Stimulated activated CD4-positive, alpha-beta T cell treated with anti-CD3 and anti-CD28 coated beads, Interleukin-12 subunit alpha, Interleukin-12 subunit beta, amount 100 ng/mL, for 4 hours (primary cell): ENCODE results near the gene FGF6.
"Not testable (repeated sequence)": the region's sequence is repeated elsewhere in the genome, so short reads cannot be mapped to it uniquely, and the experiment has no call there.

Experiments
- DNase-seq: peaks from one replicate; pipeline ENCODE4 v3.0.0-alpha.2; 2020

FGF6 gene

DNA sequence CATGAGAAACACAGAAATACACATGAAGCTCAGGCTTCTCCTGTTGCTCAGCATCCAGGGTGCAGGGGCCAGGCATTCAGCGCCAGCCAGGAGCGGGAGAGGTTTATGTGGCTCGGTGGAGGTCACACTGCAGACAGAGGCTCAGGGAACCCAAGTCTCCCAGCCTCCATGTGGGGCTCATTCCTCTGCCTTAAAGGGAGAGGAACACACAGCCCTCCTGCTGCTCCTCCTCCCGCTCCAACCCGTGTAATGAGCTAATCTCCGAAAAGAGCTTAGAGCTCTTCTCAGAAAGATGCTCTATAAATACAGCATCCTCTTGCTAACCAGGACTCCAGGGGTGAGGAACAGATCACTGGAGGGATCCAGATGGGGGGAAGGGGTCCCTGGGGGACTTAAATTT lies 28.2 kb downstream of the FGF6 start:
- no peak for DNase-seq

DNA sequence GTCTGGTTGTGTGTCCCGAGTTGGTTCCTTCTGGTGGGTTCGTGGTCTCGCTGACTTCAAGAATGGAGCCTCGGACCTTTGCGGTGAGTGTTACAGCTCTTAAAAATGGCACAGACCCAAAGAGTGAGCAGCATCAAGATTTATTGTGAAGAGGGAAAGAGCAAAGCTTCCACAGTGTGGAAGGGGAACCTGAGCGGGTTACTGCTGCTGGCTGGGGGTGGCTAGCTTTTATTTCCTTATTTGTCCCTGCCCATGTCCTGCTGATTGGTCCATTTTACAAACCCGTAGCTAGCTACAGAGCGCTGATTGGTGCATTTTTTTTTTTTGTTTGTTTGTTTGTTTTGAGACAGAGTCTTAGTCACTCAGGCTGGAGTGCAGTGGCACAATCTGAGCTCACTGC lies 29.3 kb downstream of the FGF6 start:
- no peak for DNase-seq

DNA sequence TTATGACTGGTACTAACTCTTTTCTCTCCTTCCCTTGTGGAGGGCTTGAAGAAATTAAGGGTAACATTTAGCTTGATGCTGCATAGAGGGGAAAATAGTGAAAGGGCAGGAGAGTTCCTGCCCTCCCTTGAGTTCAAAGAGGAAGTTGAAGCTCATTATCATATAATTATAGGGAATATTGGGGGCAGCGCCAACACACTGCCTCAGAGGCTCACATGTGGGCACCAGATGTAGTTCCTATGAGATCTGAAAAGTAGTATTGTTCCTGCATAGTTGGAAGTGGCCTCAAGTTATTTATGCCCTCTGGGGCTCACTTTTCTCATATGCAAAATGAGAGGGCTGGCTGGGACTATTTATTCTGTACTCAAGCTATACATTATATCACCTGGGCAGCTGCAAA lies 33.1 kb downstream of the FGF6 start:
- no peak for DNase-seq

DNA sequence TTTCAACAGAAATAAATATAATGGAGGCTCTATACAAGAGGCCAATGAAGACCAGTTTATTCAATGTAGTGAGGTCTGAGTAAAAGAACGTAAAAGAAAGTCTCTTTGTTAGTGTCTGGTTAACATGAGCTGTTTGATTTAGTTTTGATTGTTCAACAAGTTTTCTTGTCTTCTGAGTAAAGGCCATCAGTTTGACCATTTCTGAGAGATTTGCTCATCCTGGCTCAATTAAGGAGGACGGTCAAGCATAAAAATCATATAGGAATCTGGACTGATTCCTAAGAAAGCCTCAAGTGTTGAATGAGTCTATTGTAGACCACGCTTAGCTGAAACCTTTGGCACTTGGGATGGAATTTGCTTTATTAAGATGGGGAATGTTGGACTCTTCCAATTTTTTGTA lies 33.6 kb downstream of the FGF6 start:
- DNase-seq: no peak

DNA sequence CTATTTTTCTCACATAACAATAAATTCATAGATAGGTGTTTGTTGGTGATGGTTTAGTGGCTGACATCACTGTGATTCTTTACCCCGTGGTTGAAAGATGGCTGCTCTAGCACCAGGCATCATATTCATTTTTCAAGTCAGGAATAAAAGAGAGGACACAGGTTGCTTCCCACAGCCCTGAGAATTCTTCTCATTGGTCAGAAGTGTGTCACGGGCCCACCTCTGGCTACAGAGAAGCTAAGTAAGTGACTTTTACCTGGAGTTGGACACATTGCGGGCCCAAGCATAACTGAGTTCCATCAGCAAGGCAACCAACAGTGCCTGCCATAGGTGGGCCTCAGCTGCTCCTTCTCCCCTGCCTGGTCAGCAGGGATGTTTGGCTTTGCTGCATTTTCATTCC lies 38.5 kb downstream of the FGF6 start:
- no peak for DNase-seq

DNA sequence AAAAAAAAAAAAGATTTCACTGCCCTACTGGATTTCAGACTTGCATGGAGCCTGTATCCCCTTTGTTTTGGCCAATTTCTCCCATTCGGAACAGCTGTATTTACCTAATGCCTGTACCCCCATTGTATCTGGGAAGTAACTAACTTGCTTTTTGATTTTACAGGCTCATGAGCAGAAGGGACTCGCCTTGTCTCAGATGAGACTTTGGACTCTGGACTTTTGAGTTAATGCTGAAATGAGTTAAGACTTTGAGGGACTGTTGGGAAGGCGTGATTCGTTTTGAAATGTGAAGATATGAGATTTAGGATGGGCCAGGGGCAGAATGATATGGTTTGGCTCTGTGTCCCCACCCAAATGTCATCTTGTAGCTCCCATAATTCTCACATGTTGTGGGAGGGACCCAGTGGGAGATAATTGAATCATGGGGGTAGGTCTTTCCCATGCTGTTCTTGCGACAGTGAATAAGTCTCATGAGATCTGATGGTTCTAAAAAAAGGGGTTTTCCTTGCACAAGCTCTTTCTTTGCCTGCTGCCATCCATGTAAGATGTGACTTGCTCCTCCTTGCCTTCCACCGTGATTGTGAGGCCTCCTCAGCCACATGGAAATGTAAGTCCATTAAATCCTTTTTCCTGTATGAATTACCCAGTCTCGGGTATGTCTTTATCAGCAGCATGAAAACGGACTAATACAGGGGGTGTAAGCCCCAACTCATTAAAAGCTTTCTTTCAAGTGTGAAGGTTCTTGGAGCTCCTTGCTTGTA lies 40.6 kb downstream of the FGF6 start:
- DNase-seq: not testable (repeated sequence)

DNA sequence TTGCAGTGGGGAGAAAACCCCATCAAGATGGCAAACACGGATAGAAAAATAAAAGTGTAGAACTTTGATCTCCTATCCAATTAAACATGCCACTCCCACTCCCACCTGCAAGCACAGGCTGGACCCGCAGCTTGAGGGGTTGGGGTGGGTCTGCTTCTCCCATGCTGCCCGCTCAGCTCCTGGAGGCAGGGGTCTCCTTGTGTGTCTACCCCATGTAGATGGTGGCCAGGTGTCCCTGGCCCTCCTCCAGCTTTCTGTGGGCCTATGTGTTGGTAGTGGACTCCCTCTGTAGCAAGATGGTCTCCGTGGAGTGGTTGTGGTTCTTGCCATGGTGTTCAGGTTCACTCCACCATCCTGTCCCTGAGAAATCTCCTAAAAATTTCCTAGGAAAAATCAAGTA lies 42.6 kb downstream of the FGF6 start:
- DNase-seq: no peak

DNA sequence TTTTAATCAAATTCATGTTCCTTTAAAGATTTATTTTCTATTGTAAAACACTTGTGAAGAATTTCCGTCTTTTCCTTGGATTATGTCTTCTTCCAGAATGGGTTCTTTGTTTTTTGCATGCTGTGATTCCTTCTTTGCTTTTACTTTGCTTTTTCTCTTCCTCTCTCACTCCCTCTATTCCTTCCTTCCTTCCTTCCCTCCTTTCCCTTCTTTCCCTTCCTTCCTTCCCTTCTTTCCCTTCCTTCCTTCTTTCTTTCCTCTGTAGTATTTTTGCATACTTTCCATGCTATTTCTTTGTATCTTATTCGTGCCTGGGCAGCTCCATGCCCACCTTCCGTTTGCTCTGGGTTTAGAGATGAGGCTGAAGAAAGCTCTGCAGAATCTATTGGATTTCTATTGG lies 44.5 kb downstream of the FGF6 start:
- no peak for DNase-seq

DNA sequence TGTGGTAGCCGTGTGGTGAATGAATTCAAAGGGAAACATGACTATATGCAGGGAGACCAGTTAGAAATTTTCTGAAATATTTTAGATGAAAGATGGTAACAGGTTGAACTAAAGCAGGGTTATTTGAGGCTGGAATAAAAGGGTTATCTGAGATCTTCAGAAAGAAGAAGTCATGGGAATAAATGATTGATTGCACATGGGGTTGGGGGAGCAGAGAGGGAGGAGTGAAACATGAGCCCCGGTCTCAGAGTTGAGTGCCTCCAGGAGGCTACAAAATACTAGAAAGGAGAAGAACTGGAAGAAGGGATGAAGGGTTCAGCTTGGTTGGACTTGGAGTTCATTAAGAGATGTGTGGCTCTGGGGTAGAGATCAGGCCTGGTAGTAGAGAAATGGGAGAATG lies 49.8 kb downstream of the FGF6 start:
- no peak for DNase-seq

DNA sequence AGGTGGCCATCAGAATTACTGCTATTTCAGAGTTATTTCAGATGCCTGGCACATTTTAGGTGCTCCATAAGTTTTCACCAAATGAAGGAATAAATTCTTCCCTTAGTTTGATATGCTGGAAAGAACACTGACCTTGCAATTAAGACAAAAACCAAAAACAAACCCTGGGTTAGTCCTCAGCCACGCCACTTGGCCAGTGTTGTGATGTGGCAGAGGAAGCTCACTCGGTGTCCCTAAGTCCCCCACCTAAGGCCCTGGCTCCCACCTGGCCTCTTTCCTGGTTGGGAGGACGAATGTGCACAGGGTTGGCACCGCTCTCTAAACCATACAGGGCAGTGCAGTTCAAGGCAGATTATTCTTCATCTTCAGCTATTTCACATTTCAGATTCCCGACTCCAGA lies 52.4 kb downstream of the FGF6 start:
- DNase-seq: no peak

DNA sequence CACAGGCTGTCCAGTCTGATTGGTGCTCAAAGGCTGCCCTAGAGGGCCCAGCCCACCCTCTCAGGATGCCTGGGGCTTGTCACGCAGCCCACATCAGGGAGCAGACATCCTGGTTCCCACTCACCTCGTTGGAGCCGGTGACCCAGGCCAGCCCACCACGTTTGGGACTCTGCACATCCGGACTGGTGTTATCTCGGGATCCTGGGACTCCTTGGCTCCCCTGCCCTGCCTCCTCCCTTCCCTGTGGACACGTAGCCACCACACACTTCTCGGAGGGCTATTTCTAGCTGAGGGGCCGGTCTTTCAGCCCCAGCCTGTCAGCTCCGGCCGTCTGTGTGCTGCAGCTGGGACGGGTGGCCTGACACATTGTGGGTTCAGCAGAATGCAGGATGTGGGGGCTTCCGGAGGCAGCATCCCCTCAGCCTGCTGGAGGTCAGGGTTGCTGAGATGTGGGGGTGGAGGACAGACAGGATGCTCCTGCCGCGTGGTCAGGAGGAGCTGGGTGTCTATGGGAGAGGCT lies 53.3 kb downstream of the FGF6 start:
- DNase-seq: no peak

DNA sequence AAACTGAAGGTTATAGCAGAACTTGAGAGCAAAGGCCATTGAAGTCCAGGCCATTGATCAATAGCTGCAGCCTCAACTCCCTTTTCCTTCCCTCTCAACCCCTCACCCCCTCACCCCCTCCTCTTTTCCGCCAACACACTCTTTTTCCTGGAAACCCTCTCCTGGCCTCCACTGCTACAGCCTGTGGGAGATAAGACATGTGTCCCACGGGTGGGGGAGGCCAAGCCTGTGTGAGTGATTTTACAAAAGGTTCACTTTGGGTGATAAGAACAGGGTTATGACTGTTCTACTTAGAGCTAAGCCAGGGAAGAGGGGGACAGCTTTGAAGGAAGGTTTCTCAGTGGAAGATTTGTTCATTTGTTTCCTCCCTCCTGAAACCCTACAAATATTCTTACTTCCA lies 57.0 kb downstream of the FGF6 start:
- no peak for DNase-seq

DNA sequence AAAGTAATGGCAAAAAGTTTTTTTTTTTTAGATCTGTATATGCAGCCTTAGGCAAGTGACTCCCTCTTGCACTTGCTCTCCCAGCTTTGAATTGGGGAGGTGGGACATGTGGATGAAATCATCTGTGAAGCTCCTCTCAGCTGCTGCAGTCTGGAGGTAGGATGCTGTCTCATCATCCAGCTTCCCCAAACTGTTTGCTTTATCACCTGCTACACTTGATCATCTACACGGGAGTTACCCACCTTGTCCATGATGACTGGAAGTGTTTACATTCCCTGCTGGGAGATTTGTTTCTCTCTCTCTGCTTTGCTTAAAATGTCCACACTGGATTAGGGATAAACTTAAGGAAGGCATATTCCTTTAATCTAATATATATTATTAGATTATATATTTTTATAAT lies 57.6 kb downstream of the FGF6 start:
- DNase-seq: no peak

DNA sequence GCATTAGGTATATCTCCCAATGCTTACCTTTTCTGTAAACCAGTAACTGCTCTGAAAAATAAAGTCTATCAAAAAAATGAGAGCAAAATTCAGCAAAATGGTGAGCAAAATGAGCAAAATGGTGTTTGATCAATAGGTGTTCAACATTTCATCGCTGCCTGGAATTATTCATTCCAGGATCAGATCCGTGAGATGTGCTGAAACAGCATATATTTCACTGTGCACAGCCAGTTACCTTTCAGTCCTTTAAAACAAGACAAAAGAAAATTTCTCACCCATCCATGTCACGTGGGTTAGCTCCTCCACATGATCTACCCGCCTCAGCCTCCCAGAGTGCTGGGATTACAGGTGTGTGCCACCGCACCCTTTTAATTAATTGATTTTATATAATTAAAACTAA lies 58.0 kb downstream of the FGF6 start:
- DNase-seq: no peak

DNA sequence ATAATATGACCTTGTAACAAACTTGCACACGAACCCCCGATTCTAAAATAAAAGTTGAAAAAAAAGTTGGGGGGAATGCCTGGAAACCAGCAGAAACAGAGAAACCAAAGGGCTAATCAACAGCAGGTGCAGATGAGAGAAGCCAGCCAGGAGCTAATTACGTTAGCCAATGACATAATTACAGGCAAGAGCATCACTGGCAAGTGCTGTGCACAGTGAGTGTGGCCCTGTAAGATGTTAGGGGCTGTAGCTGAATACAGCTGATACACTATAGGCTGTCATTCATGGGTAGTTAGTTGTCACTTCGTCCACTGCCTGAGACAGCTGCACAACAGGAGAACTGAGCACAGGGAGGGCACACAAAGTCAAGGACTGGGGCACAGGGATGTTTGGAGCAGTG lies 58.8 kb downstream of the FGF6 start:
- no peak for DNase-seq
